WERI-Rb-1 (cell line): ENCODE results near the gene CST6.

ENCODE experiments used
- DNase-seq: peaks from one replicate; pipeline ENCODE4 v3.0.0-alpha.2; 2020
- H3K27ac ChIP-seq: fragments of 250-450 bp; sonication (Bioruptor Pico); 2 replicates; pipeline ENCODE4 v1.5.1; 2020; ENCODE audit warnings: mild to moderate bottlenecking, moderate library complexity
- H3K27me3 ChIP-seq: fragments of 250-450 bp; sonication (Bioruptor Pico); 2 replicates; pipeline ENCODE4 v1.5.1; 2021; ENCODE audit warnings: mild to moderate bottlenecking, low read depth, moderate library complexity; ENCODE audit not compliant: insufficient read depth, severe bottlenecking
- H3K36me3 ChIP-seq: fragments of 250-450 bp; sonication (Bioruptor Pico); 2 replicates; pipeline ENCODE4 v1.5.1; 2020; ENCODE audit warnings: mild to moderate bottlenecking, moderate library complexity
- H3K4me3 ChIP-seq: 2 replicates; pipeline ENCODE4 v1.5.1; 2011; ENCODE audit warnings: low read depth, mild to moderate bottlenecking, control low read depth, low read length
- H3K9me3 ChIP-seq: fragments of 250-450 bp; sonication (Bioruptor Pico); 2 replicates; pipeline ENCODE4 v1.5.1; 2021; ENCODE audit warnings: mild to moderate bottlenecking, moderate library complexity; ENCODE audit not compliant: severe bottlenecking
- CTCF ChIP-seq: IDR thresholded peaks from 2 replicates; pipeline ENCODE4 v1.5.1; 2011; ENCODE audit warnings: low read depth, mild to moderate bottlenecking, control low read depth, inconsistent platforms, low read length

Gene CST6

GRCh38 chr11:66048547-66049323, 36.9 kb downstream of the CST6 start, which contains the start of gene GAL3ST3:
Gene GAL3ST3, minus strand, starts transcription at chr11:66049161. Its CDS starts 3,746 bp downstream, at chr11:66045415.
- H3K27ac ChIP-seq, result peak within 1 kb of the TSS; percentile 98
- peak; percentile 69 for DNase-seq
- no peaks in the 10 kb centered on the region for H3K9me3 ChIP-seq
- H3K27me3 ChIP-seq, result no peaks in the 10 kb centered on the region
- H3K36me3 ChIP-seq, result peaks cover 28% of the 10 kb centered on the region
- no peak for TF ChIP-seq CTCF
- H3K4me3 ChIP-seq, result peak within 1 kb of the TSS; percentile 53

DNA sequence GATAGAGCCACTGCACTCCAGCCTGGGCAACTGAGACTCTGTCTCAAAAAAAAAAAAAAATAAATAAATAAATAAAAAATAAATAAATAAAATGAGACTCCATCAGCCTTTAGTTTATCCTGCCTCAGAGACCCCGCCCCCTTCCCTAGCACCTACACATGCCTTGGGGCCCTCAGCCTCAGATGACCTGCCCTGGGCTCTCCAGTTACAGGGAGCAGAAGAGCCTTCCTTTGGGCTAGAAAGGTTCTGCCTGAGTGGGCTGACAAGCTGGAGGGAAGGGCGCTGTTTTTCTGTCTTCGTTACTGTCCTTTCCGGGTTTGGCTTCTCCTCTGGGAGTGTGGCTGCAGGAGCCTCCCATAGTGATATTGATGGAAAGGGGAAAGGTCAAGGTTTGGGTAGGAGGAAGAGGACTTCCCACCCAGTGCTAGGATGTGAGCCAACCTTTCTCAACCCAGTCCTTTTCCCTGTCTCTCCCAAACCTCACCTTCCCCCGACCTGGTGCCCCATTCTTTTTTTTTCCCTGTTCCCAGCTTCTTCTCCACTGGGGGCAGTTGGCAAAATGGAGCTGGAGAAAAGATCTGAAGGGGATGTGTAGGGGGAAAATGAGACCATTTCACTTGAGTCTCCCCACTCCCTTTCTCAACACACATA, 38.9 kb downstream of the CST6 start:
- peak; percentile 75 for DNase-seq
- peaks cover 33% of the 10 kb centered on the region for H3K36me3 ChIP-seq
- H3K27me3 ChIP-seq, result no peaks in the 10 kb centered on the region
- H3K4me3 ChIP-seq, result peak overlapping the region; percentile 57
- no peak for TF ChIP-seq CTCF
- H3K9me3 ChIP-seq, result no peaks in the 10 kb centered on the region
- peak overlapping the region; percentile 98 for H3K27ac ChIP-seq

DNA sequence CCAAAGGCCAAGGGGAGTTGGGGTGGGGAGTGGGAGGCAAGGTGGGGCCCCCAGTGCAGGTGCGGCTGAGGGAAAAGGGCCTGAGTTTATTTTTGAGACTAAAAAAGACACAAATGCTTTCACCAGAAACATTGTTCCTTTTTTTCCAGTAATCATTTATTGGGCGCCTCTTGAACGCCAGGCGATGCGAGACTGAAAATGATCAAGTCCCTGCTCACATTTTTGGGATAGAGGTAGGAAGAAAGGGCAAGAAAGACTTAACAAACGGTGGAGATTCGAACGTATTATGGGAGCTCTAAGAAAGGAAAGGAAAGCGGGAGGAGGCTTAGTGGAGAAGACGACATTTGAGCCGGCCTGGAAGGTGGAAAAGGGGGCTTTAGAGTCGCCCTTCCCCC, 39.6 kb downstream of the CST6 start:
- no peaks in the 10 kb centered on the region for H3K27me3 ChIP-seq
- H3K36me3 ChIP-seq, result peaks cover 35% of the 10 kb centered on the region
- peak overlapping the region; percentile 57 for H3K4me3 ChIP-seq
- H3K9me3 ChIP-seq, result no peaks in the 10 kb centered on the region
- no peak for TF ChIP-seq CTCF
- H3K27ac ChIP-seq, result peak overlapping the region; percentile 98
- no peak for DNase-seq

- Histone ChIP-seq H3K36me3 (peaks cover 41% of the 10 kb centered on the region), H3K27me3 (no peaks in the 10 kb centered on the region), H3K9me3 (no peaks in the 10 kb centered on the region), H3K27ac (peak within 1 kb of the TSS; percentile 98), H3K4me3 (peak within 1 kb of the TSS; percentile 87)
- TF ChIP-seq CTCF, result no peak
- peak; percentile 98 for DNase-seq
Measured at GRCh38 chr11:66051766-66052663, 40.2 kb downstream of the CST6 start, which contains the start of gene SF3B2. Gene SF3B2, plus strand, starts transcription at chr11:66052364. Its CDS starts 21 bp downstream, at chr11:66052385.

DNA sequence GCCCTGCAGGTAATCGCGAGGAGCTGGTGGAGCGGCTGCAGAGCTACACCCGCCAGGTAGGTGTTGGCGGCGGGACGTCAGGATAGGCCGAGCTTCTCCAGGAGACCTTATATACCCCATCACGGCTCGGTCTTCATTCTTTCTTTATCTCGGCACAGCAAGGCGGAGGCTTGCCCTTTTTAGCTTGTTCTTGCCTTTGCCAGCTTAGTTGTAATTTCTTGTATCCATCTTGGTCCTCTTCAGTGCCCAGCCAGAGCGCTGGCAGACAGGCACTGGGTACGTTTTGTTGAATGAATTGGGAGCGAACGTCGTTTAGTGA, 40.8 kb downstream of the CST6 start:
- Histone ChIP-seq H3K9me3 (no peaks in the 10 kb centered on the region), H3K27ac (peak overlapping the region; percentile 98), H3K27me3 (no peaks in the 10 kb centered on the region), H3K36me3 (peaks cover 47% of the 10 kb centered on the region), H3K4me3 (peak overlapping the region; percentile 87)
- DNase-seq, result no peak
- TF ChIP-seq CTCF, result no peak
